Stimulated activated CD4-positive, alpha-beta T cell treated with anti-CD3 and anti-CD28 coated beads, Interleukin-12 subunit alpha, Interleukin-12 subunit beta, amount 100 ng/mL, for 4 hours (primary cell): Measurements from ENCODE around the gene TNC.
"Not testable (repeated sequence)": the region's sequence is repeated elsewhere in the genome, so short reads cannot be mapped to it uniquely, and the experiment has no call there.

Experiments used
- DNase-seq: peaks from one replicate; pipeline ENCODE4 v3.0.0-alpha.2; 2020

Gene TNC

GRCh38 chr9:115133649-115134048, 15.7 kb upstream of the TNC start:
- DNase-seq: no peak

GRCh38 chr9:115132648-115133047, 14.7 kb upstream of the TNC start:
- DNase-seq: no peak

- no peak for DNase-seq
These were observed 12.2 kb upstream of the TNC start for GRCh38 chr9:115130176-115130575.

DNA sequence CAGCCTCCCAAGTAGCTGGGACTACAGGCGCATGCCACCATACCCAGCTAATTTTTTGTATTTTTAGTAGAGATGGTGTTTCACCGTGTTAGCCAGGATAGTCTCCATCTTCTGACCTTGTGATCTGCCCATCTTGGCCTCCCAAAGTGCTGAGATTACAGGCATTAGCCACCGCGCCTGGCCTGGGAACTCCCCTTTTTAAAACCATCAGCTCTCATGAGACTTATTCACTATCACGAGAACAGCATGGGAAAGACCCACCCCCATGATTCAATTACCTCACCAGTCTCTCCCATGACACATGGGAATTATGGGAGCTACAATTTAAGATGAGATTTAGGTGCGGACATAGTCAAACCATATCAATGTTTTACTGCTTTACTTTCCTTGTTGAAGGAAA, 10.8 kb upstream of the TNC start:
- DNase-seq: not testable (repeated sequence)

GRCh38 chr9:115127191-115127817, 9.3 kb upstream of the TNC start:
- DNase-seq: no peak

GRCh38 chr9:115126404-115126803, 8.4 kb upstream of the TNC start:
- no peak for DNase-seq

DNA sequence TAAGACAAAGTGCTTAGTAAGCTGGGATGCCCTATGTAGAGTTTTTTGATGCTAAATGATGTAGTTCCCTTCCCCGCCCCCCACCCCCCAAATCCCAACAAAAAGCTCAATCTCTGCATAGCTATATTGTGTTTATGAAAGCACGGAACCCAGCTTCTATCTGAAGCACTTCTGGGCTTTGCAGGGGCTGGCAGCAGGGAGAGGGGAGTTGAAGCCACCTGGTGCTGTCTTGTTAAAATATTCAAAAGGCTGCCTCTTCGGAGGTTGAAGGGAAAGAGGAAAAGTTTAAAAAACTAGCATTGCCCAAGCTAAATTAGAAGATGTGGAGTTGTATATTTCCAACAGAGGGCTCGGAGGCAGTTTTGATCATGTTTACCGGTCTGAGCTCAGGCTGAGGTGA, 5.0 kb upstream of the TNC start:
- DNase-seq: no peak

DNA sequence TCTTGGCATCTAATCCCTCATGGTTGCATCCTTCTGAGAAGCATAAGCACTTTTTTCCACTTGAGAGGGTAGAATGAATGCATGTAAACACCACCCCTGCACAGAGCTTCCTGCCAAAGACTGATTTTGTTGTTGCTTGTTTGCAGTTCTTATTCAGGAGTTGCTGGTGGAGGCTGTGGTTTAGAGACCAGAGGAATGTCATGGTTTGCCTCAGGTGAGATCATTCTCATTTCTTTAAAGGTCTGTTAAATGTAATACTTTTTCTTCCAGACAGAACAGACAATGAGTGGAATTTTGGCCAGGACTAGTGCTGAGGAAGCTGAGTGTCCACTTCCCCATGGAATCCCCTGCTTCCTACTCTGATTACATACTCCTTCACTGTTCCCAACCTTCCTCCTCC, 3.2 kb upstream of the TNC start:
- DNase-seq: no peak

- no peak for DNase-seq
These were observed 892 bp upstream of the TNC start for GRCh38 chr9:115118879-115119218.

GRCh38 chr9:115116421-115117284, 1.3 kb downstream of the TNC start:
- no peak for DNase-seq

DNA sequence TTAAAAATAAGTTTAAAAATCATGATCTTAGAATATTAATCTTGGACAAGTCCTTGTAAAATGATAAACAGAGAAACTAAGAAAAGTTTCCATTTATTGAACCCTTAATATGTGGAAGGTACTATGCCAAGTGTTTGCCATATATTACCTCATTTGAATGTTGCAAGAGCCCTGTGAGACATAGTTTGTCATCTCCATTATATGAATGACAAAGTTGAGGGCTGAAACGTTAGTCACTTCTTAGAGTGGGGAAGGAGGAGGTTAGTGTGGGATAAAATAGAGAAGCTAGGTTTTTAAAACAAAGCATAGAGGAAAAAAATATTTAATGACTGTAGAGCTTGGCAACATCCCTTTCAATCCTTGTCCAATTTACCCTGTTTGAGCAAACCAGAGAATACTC, 2.0 kb downstream of the TNC start:
- DNase-seq: no peak

- DNase-seq: no peak
These were observed 2.7 kb downstream of the TNC start for GRCh38 chr9:115115117-115115880.

- DNase-seq: no peak
These were observed 3.4 kb downstream of the TNC start for GRCh38 chr9:115114546-115114945.

DNA sequence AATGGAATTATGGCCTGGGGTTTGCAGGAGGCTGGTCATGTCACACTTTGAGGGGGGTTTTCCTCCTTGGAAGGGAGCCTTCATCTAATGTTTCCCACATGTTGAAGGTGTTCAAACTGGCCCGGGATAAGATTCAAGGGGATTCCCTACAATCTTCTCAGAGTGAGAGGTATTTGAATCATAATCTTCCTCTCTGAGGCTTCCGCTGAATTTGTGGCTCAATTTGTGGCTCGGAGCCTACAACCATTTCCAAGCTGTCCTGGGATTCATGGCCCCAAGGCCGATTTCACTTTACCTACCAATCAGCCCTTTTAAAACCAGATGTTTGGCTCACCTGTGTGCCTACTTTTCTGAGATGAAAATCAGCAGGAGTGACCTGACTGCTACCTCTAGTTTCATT, 3.9 kb downstream of the TNC start:
- DNase-seq: no peak

DNA sequence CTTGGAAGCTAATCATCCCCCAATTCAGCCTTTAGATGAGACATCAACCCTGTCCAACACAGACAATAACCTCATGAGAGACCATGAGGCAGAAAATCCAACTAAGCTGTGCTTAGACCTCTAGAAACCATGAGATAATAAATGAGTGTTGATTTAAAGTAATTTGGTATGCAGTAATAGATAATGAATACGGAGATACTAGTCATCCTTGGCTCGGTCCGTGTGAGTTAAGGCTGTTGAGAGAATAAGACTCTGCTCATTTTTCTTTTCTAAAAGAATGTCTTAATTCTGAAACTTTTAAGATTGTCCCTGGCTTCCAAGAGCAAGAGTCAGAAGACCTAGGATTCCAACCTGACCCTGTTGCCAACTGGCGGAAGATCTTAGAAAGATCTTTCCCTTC, 6.1 kb downstream of the TNC start:
- no peak for DNase-seq

DNA sequence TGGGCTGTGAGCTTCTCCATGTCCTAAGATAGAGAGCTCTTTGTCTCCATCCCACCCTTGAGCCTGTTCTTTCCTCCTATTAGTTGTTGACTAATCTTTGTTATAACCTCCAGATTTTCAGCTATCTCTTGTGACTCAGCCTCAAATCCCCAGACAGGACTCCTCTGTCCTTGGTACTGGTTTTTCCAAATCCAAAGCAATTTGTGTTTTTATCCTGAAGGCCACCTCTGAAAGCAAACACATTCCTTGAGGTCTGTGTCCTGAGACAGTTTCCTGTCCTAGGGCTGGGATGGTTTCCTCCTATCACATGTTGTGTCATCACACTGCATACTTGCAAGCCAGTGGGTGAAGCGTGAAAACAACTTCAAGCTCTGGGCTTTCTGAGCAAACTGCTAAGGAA, 8.5 kb downstream of the TNC start:
- DNase-seq: no peak

DNA sequence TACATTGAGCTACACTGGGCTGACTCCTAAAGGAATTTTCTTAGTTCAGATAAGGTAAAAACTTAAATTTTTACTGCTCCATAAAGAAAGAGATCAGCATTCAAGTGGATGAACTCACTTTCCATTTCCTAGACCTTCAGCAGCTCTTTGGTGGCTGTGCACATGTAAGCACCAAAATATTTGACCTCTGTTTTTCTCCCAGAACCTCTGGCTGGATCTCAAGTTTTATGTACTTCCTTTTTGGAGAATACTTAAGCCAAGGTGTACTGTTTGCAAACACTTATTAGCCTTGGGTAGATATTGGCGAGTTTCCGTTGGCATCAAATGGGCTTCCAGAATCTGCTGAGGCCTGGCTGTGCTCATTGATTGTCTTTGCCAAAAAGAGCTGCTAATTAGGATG, 10.3 kb downstream of the TNC start:
- DNase-seq: no peak

- no peak for DNase-seq
These were observed 11.3 kb downstream of the TNC start for GRCh38 chr9:115106642-115107041.

DNA sequence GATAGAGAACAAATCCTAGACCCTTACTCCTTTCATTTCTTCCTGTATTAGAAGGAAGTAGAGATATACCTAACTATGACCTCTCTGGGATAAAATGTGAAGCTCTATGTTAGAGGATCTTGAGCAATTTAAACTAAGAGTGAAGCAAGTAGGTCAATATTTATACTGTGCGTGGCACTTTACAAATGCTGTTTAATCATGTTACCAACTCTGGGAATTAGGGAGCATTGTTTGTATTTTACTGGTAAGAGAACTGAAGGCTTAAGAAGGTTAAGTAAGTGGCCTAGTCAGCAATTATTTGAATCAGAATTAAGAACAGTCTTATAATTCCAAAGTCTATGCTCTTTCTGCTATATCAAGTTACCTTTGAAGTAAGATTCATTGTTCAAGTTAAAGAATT, 12.0 kb downstream of the TNC start:
- DNase-seq: no peak

DNA sequence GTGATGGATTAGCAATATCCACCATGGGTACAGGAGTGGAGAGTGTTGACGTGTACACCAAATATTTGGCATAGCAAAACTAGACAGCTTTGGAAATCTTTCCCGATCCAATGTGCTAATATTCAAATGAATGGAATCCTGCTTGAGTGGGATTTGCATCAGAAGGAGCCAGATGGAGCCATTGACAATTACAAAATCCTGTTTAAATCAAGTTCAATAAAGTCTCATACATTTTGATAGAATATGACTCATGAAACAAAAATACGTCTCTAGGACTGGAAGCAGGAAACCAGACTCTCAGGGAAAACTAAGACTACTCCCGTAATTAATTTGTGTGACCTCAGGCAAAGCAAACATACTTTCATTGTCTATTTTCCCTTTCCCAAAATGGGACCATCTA, 13.0 kb downstream of the TNC start:
- DNase-seq: no peak

DNA sequence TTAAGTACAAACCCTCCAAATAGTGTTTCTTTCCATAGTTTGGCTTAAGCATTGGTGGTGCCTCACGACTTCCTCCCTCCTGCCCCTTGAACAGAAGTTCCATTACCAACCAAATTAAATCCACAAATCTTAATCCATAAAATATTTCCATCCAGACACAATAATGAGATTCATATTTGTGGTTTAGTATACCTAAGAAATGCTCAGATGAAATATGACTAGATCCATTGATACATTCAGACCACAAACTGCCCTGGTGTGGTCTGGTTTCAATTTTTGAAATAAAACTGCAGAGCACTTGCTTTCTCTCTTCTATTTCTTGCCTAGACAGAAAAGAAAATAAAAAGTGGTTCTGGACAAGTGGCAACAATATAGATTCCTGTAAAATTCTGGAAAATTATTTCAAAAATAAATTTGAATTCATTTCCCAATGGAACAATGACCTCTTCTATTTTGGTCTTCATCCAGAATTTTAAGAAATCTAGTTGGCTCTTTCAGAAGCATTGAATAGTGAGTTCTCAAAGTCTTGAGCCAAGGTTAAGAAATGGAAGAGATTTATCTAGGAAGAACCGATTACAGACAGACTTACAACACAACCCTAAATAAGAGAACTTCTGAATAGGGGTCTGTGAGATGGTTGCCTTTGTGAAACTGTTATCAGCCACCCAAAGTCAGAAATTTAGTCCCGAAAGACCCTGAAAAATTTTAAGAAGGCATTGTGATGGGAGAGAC, 14.0 kb downstream of the TNC start:
- DNase-seq: no peak

DNA sequence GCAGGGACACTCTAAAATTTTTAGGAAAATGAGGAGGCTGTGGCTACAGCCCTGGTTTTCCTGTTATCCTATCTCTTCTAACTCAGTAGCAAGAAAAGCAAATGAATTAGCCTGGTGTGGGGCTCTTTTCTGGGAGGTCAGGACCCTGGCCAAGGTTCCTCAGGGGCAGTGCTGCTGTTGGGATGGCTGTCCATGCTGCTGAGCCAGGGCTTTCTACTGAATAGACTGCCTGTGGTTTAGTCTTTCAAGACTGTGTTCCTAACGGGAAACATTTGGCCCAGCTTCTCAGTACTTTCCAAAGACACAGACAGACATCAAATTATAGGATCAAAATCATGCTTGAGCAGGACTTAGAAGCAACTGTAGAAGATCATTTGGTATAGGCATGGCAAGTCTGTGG, 18.1 kb downstream of the TNC start:
- DNase-seq: no peak

- DNase-seq: no peak
These were observed 19.6 kb downstream of the TNC start for GRCh38 chr9:115098226-115098965.
